Midbrain (tissue), 1 donor: Measurements from ENCODE around the gene PIH1D1.
A peak's percentile ranks its signal among the peaks of the same experiment; 100 is the strongest.

Experiments used
- DNase-seq: peaks from one replicate; lab custom pipeline; 2025; lab: John Stamatoyannopoulos, UW

PIH1D1 gene

GRCh38 chr19:49451430-49452181 is at the start of gene PIH1D1:
PIH1D1 (minus strand) TSS chr19:49451814; CDS start chr19:49451574, 240 bp downstream.
- DNase-seq = peak; percentile 98

- no peak for DNase-seq
Observed at GRCh38 chr19:49499030-49499670, 47.5 kb upstream of the PIH1D1 start.

- DNase-seq = no peak
Observed at GRCh38 chr19:49498475-49498874, 46.9 kb upstream of the PIH1D1 start.

- DNase-seq = no peak
Observed at GRCh38 chr19:49497789-49498103, 46.1 kb upstream of the PIH1D1 start.

- DNase-seq = peak; percentile 21
Observed at GRCh38 chr19:49497047-49497788, 45.6 kb upstream of the PIH1D1 start.

- no peak for DNase-seq
Observed at GRCh38 chr19:49496574-49497008, 45.0 kb upstream of the PIH1D1 start.

- no peak for DNase-seq
Observed at GRCh38 chr19:49492573-49493405, 41.2 kb upstream of the PIH1D1 start.

- DNase-seq = no peak
Observed at GRCh38 chr19:49491804-49492572, 40.4 kb upstream of the PIH1D1 start.

GRCh38 chr19:49491030-49491803 is 39.6 kb upstream of the PIH1D1 start:
- DNase-seq = no peak

- DNase-seq = no peak
Observed at GRCh38 chr19:49490287-49491029, 38.8 kb upstream of the PIH1D1 start.

GRCh38 chr19:49489601-49490167 is 38.1 kb upstream of the PIH1D1 start:
- DNase-seq = no peak

- DNase-seq = no peak
Observed at GRCh38 chr19:49488863-49489537, 37.4 kb upstream of the PIH1D1 start.

- no peak for DNase-seq
Observed at GRCh38 chr19:49488046-49488862, 36.6 kb upstream of the PIH1D1 start.

GRCh38 chr19:49487277-49488045 is 35.8 kb upstream of the PIH1D1 start, which contains the start of gene RPL13A:
RPL13A (plus strand) TSS chr19:49487608; CDS start chr19:49487630, 22 bp downstream.
- peak; percentile 99 for DNase-seq

GRCh38 chr19:49486710-49487276 is 35.2 kb upstream of the PIH1D1 start:
- DNase-seq = no peak

- DNase-seq = no peak
Observed at GRCh38 chr19:49486232-49486631, 34.6 kb upstream of the PIH1D1 start.
